ENCODE data around the gene UCKL1. TPM values are rescaled to one million over a fixed set of nuclear protein-coding genes. Genes with fewer than 3 reads are reported as not detected.
"Not testable (repeated sequence)": the region's sequence is repeated elsewhere in the genome, so short reads cannot be mapped to it uniquely, and the experiment has no call there.

Gene UCKL1
- total RNA-seq, 2 donors from 2014 or later, result 41.6 to 42.5 TPM

DNA sequence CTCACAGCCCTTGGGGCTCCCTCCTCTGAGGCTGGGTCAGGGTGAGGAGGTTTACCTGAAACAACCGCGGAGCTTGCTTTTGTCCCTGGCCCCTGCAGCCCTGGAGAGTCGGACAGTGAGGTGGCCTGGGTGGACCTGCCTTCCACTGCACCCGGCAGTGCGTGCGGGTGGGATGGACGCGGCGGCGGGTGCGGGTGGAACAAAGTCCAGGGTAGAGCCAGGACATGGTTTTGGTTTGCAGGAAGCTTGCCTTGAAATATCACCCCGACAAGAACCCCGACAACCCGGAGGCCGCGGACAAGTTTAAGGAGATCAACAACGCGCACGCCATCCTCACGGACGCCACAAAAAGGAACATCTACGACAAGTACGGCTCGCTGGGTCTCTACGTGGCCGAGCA is 27.1 kb downstream of the UCKL1 start:
- no peaks in the 10 kb centered on the region for H3K27me3 Mint-ChIP-seq
- peaks cover 2% of the 10 kb centered on the region for H3K4me1 Mint-ChIP-seq
- H3K36me3 Mint-ChIP-seq (ENCODE audit: low read depth), result no peaks in the 10 kb centered on the region

DNA sequence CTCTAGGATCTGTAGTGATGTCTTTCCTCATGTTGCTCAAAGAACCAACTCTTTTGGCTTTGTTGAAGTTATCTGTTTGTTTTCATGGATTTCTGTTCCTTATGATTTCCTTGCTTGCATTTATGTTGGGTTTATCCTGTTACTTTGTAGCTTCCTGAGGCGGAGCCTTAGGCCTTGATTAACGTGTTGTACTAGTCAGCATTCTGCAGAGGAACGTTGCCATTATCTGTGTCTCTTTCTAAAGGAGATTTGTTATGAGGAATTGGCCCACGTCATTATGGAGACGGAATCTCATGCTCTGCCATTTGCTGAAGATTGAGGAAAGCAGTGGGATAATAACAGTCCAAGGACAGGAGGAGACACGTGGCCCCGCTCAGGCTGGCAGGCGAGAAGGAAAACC is 29.9 kb downstream of the UCKL1 start:
- no peak for ATAC-seq
- H3K36me3 Mint-ChIP-seq (ENCODE audit: low read depth), result no peaks in the 10 kb centered on the region

More for the DNA sequence above, 27.1 kb downstream of the UCKL1 start:
- no peak overlapping the region for H3K27ac Mint-ChIP-seq
- H3K4me3 Mint-ChIP-seq, result no peak overlapping the region
- no peaks in the 10 kb centered on the region for H3K9me3 ChIP-seq (ENCODE audit: control insufficient read depth, low read length, poor library complexity, severe bottlenecking)
- ATAC-seq, result no peak
- no peak for DNase-seq

DNA sequence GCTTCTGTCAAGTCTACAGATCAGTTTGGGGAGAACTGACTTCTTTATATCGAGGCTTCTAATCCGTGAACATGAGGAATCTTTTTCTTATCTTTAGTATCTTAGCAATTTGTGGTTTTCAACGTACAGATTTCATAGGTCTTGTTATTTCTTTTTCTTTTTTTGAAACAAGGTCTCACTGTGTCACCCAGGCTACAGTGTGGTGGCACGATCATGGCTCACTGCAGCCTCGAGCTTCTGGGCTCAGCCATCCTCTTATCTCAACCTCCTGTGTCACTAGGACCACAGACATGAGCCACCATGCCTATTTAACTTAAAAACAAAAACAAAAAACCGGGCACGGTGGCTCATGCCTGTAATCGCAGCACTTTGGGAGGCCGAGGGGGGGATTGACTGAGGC is 32.0 kb downstream of the UCKL1 start:
- DNase-seq (no peak), ATAC-seq (no peak)
- no peaks in the 10 kb centered on the region for H3K27me3 Mint-ChIP-seq
- H3K9me3 ChIP-seq (ENCODE audit: control insufficient read depth, low read length, poor library complexity, severe bottlenecking), result no peaks in the 10 kb centered on the region
- no peak overlapping the region for H3K4me3 Mint-ChIP-seq
- H3K4me1 Mint-ChIP-seq, result peaks cover 4% of the 10 kb centered on the region
- no peaks in the 10 kb centered on the region for H3K36me3 Mint-ChIP-seq (ENCODE audit: low read depth)
- peak overlapping the region; percentile 43 for H3K27ac Mint-ChIP-seq

More for the DNA sequence above, 29.9 kb downstream of the UCKL1 start:
- no peak for DNase-seq
- Mint-ChIP-seq H3K4me1 (peaks cover 6% of the 10 kb centered on the region), H3K4me3 (no peak overlapping the region), H3K27ac (no peak overlapping the region), H3K27me3 (no peaks in the 10 kb centered on the region)
- H3K9me3 ChIP-seq (ENCODE audit: control insufficient read depth, low read length, poor library complexity, severe bottlenecking), result no peaks in the 10 kb centered on the region

DNA sequence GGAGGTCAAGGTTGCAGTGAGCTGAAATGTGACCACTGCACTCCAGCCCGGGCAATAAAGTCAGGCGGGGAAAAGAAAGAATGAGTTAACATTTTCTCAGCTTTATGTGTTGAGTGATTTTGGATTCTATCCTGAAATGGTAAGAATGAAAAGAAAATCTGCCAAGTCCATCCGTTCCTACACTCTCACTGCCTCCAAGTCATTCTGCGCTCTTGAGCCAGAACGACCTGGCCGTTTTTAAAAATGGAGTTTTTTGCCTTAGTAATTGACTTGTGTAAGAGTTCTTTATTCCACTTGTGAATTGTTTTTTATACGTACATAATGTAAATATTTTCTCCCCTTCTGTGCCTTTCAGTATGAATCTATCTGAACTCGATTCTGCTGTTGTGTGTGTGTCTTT is 32.6 kb downstream of the UCKL1 start:
- Mint-ChIP-seq H3K4me1 (peaks cover 4% of the 10 kb centered on the region), H3K36me3 (ENCODE audit: low read depth) (no peaks in the 10 kb centered on the region), H3K27ac (peak overlapping the region; percentile 43), H3K27me3 (no peaks in the 10 kb centered on the region), H3K4me3 (no peak overlapping the region)
- no peaks in the 10 kb centered on the region for H3K9me3 ChIP-seq (ENCODE audit: control insufficient read depth, low read length, poor library complexity, severe bottlenecking)
- DNase-seq, result no peak
- no peak for ATAC-seq

DNA sequence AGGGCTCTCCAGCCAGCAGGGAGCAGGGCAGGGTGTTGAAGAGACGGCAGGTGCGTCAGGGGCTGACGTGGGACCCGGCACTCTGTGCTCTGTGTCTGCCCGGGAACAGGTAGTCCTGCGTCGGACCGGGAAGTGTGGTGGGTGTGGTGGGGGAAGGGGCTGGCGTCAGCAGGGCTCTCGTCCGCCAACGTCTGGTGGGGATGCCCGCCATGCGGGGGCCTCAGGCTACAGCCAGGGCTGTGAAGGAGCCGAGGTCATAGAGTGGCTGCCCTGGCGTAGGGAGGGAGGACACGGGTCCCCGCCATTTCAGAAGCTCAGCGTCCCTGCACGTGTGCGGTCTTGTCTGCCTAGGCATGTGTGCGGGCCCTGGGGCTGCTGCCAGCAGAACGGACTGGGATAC is 36.0 kb downstream of the UCKL1 start:
- no peak overlapping the region for H3K4me3 Mint-ChIP-seq
- no peaks in the 10 kb centered on the region for H3K9me3 ChIP-seq (ENCODE audit: control insufficient read depth, low read length, poor library complexity, severe bottlenecking)
- H3K27me3 Mint-ChIP-seq, result no peaks in the 10 kb centered on the region
- H3K27ac Mint-ChIP-seq, result no peak overlapping the region
- DNase-seq (no peak), ATAC-seq (no peak)
- H3K4me1 Mint-ChIP-seq, result peaks cover 5% of the 10 kb centered on the region
- no peaks in the 10 kb centered on the region for H3K36me3 Mint-ChIP-seq (ENCODE audit: low read depth)

DNA sequence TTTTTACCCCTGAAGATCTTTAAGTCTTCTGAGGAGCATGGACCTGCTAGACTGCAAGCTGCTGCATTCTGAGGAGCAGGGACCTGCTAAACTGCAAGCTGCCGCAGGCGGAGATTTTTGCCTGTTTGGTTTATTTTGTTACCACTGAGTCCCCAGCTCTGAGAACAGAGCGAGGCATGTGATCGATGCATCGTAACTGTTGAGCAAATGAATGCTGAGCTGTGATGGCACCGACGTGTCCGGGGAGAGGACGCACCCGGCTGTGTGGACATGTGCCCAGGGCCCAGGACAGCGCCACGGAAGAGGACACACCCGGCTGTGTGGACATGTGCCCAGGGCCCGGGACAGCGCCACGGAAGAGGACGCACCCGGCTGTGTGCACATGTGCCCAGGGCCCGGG is 37.1 kb downstream of the UCKL1 start:
- no peaks in the 10 kb centered on the region for H3K27me3 Mint-ChIP-seq
- H3K27ac Mint-ChIP-seq, result peak overlapping the region; percentile 57
- ATAC-seq (no peak), DNase-seq (no peak)
- no peak overlapping the region for H3K4me3 Mint-ChIP-seq
- H3K4me1 Mint-ChIP-seq, result peaks cover 5% of the 10 kb centered on the region
- no peaks in the 10 kb centered on the region for H3K36me3 Mint-ChIP-seq (ENCODE audit: low read depth)
- no peaks in the 10 kb centered on the region for H3K9me3 ChIP-seq (ENCODE audit: control insufficient read depth, low read length, poor library complexity, severe bottlenecking)

DNA sequence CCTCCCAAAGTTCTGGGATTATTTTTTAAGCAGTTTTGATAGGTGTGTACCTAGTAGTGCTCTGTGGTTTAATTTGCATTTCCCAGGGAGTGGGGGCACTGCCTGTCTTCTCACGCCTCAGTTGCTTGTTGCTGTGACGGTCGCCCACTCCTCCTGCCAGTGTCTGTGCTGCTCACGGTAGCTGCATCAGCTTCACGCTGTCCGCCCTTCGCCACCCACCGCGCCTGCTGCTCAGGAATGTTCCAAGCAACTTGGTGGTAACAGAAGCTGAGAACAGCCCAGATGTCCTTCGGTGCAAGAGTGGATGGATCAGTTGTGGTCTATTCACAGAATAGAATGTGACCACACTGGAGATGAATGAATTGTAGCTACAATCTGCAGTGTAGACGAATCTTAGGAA is 38.4 kb downstream of the UCKL1 start:
- H3K27ac Mint-ChIP-seq, result peak overlapping the region; percentile 57
- no peaks in the 10 kb centered on the region for H3K9me3 ChIP-seq (ENCODE audit: control insufficient read depth, low read length, poor library complexity, severe bottlenecking)
- H3K4me1 Mint-ChIP-seq, result peaks cover 7% of the 10 kb centered on the region
- DNase-seq (no peak), ATAC-seq (no peak)
- H3K27me3 Mint-ChIP-seq, result no peaks in the 10 kb centered on the region
- H3K4me3 Mint-ChIP-seq, result no peak overlapping the region
- peaks cover 2% of the 10 kb centered on the region for H3K36me3 Mint-ChIP-seq (ENCODE audit: low read depth)

DNA sequence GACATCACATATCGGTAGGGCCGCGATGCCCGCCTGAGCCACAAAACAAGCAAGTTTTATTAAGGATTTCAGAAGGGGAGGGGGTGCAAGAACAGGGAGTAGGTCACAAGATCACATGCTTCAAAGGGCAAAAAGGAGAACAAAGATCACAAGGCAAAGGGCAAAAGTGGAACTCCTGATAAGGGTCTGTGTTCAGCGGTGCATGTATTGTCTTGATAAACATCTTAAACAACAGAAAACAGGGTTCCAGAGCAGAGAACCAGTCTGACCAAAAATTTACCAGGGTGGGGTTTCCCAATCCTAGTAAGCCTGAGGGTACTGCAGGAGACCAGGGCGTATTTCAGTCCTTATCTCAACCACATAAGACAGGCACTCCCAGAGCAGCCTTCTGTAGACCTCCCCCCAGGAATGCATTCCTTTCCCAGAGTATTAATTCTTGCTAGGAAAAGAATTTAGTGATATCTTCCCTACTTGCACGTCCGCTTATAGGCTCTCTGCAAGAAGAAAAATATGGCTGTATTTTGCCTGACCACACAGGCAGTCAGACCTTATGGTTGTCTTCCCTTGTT is 39.8 kb downstream of the UCKL1 start:
- not testable (repeated sequence) for DNase-seq; H3K4me1 Mint-ChIP-seq; H3K27ac Mint-ChIP-seq; H3K9me3 ChIP-seq (ENCODE audit: control insufficient read depth, low read length, poor library complexity, severe bottlenecking); H3K36me3 Mint-ChIP-seq (ENCODE audit: low read depth); H3K27me3 Mint-ChIP-seq; H3K4me3 Mint-ChIP-seq; ATAC-seq

DNA sequence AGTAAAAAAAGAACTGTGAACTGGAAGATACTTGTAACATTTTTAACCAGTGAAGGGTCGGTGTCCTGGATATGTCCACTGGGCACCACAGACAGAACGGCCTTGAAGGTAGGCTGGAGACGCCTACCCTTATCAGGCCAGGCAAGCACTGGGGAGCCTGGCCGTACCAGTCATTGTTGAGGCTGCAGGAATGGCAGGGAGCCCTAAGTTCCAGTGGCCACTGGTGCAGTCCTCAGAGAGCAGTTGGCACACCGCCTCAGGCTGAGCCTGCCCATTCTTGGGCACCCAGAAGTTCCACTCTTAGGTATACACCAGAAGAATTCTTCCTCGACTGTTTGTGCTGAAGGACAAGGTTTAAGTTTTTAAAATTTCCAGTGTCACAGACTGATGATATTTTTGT is 40.7 kb downstream of the UCKL1 start:
- no peak overlapping the region for H3K27ac Mint-ChIP-seq
- H3K9me3 ChIP-seq (ENCODE audit: control insufficient read depth, low read length, poor library complexity, severe bottlenecking), result no peaks in the 10 kb centered on the region
- H3K36me3 Mint-ChIP-seq (ENCODE audit: low read depth), result peaks cover 2% of the 10 kb centered on the region
- H3K27me3 Mint-ChIP-seq, result no peaks in the 10 kb centered on the region
- H3K4me1 Mint-ChIP-seq, result peaks cover 14% of the 10 kb centered on the region
- DNase-seq (no peak), ATAC-seq (no peak)
- no peak overlapping the region for H3K4me3 Mint-ChIP-seq

DNA sequence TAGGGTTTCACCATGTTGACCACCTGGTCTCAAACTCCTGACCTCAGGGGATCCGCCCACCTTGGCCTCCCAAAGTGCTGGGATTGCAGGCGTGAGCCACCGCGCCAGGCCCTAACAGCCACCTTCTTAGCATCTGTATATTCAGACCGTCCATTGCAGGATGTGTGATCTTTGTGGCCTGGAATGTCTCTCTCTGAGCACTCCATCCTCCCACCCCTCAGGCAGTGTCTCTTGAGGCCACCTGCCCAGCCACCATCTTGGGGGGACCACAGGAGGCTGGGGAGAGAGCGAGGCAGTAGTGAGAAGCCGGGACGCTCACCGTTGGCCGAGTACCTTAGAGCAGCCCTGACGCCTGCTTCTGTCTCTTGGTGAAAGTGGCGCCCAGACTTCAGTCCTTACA is 42.4 kb downstream of the UCKL1 start:
- peaks cover 22% of the 10 kb centered on the region for H3K4me1 Mint-ChIP-seq
- no peak overlapping the region for H3K4me3 Mint-ChIP-seq
- peak overlapping the region; percentile 69 for H3K27ac Mint-ChIP-seq
- DNase-seq (no peak), ATAC-seq (no peak)
- H3K36me3 Mint-ChIP-seq (ENCODE audit: low read depth), result peaks cover 2% of the 10 kb centered on the region
- no peaks in the 10 kb centered on the region for H3K27me3 Mint-ChIP-seq
- no peaks in the 10 kb centered on the region for H3K9me3 ChIP-seq (ENCODE audit: control insufficient read depth, low read length, poor library complexity, severe bottlenecking)

DNA sequence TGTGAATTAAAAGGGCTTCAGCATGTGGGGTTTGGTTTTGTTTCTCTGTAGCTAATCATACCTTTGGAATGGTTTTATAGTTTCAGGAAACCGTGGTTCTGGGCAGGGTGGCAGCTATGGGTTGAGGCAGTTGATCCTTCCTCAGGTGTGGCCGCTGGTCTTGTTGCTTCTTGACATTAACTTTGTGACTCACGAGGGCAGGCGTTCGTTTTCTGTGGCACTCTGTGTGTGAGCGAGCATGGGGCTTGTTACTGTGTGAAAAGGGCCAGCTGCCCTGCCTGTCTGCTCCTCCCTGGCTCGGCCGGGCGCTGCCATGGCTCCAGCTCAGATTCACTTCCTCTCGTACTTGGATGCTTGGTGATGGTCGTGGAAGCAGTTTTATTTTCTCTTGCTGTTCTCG is 45.0 kb downstream of the UCKL1 start:
- peak overlapping the region; percentile 51 for H3K27ac Mint-ChIP-seq
- H3K27me3 Mint-ChIP-seq, result no peaks in the 10 kb centered on the region
- DNase-seq (no peak), ATAC-seq (no peak)
- H3K9me3 ChIP-seq (ENCODE audit: control insufficient read depth, low read length, poor library complexity, severe bottlenecking), result no peaks in the 10 kb centered on the region
- H3K4me1 Mint-ChIP-seq, result peaks cover 27% of the 10 kb centered on the region
- no peak overlapping the region for H3K4me3 Mint-ChIP-seq
- peaks cover 2% of the 10 kb centered on the region for H3K36me3 Mint-ChIP-seq (ENCODE audit: low read depth)

DNA sequence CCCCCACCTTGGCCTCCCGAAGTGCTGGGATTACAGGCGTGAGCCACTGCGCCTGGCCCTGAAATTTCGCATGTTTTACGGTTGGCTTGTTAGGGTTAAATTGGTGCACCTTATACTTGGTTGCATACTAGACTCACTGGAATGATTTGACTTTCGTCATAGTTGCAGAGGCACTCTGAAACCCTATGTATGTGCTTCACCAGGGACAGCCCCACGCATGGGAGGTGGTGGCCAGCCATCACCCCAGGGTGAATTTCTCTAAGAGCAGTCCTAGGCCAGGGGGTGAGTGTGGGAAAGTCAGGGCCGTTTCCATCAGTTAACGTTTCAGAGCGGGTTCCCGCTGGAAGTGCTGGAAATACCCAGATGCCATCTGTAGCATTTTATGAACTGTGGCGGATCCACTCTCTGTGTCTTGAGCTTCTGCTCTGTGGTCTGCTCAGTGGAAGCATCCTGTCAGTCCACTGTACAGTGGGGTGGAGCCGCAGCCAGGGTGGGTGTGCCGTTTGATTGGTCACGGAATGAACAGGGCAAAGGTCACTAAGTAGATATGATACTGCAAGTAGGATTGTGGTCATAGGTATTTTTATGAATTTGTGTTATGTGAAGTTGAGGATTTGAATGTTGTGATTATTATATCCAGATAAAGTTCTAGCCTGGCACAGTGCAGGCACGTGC is 48.1 kb downstream of the UCKL1 start:
- ATAC-seq (no peak), DNase-seq (no peak)
- H3K9me3 ChIP-seq (ENCODE audit: control insufficient read depth, low read length, poor library complexity, severe bottlenecking), result no peaks in the 10 kb centered on the region
- peaks cover 39% of the 10 kb centered on the region for H3K4me1 Mint-ChIP-seq
- peaks cover 2% of the 10 kb centered on the region for H3K36me3 Mint-ChIP-seq (ENCODE audit: low read depth)
- no peak overlapping the region for H3K27ac Mint-ChIP-seq
- no peaks in the 10 kb centered on the region for H3K27me3 Mint-ChIP-seq
- H3K4me3 Mint-ChIP-seq, result no peak overlapping the region

DNA sequence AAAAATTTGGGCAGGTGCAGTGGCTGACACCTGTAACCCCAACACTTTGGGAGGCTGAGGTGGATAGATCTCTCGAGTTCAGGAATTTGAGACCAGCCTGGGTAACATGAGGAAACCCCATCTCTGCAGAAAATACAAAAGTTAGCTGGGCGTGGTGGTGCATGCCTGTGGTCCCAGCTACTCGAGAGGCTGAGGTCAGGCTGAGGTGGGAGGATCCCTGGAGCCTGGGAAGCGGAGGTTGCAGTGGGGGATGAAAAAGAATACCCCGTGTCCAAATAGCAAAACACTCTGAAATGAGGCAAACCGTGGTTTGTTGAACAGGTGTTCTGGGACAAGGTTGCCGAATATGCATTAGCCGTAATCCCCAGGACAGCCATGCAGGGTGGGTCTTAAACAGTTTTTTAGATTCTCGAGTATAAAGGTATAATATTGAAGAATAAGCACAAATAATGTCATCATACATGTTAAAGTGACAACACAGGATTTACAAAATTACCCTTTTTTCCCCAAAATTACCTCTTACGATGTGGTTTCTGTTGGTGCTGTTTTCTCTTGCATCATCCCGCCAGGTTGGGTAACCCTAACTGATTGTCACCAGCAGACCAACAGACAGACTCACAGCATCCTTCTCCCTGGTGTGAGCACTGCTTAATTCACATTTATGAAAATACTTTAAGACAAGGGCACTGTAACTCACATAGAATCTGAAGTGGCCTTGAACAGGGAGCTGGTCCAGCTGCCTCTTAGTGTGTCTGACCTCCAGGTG is 52.2 kb downstream of the UCKL1 start:
- H3K27me3 Mint-ChIP-seq, result no peaks in the 10 kb centered on the region
- ATAC-seq (no peak), DNase-seq (no peak)
- H3K27ac Mint-ChIP-seq, result peak overlapping the region; percentile 91
- H3K4me3 Mint-ChIP-seq, result no peak overlapping the region
- peaks cover 37% of the 10 kb centered on the region for H3K4me1 Mint-ChIP-seq
- no peaks in the 10 kb centered on the region for H3K9me3 ChIP-seq (ENCODE audit: control insufficient read depth, low read length, poor library complexity, severe bottlenecking)
- no peaks in the 10 kb centered on the region for H3K36me3 Mint-ChIP-seq (ENCODE audit: low read depth)
